Stimulated activated CD4-positive, alpha-beta T cell treated with anti-CD3 and anti-CD28 coated beads, Interleukin-2, amount 100 ng/mL, for 48 hours (primary cell): Measurements from ENCODE around the gene S1PR1.

Source experiments
- DNase-seq, 2 donors: peaks; one replicate each; pipeline ENCODE4 v3.0.0-alpha.2; 2020

Gene S1PR1

DNA sequence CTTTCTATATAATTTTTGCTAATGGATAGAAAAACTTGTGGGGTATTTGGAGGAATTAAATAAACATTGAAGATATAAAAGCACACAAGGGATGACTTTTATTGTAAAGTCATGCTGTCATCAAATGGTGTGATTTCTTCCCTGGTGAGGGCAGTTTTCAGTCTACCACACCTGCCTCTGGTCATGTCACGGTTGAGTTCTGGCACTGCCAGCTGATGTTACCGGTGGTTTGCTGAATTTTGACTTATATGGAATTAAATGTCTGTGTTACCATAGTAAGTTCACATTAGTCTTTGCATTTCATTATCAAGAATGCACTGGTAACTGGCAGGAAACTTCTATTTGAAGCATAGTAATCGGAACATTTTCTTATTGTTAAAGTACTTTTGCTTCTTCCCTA lies 13.4 kb downstream of the S1PR1 start:
- DNase-seq = no peak

DNA sequence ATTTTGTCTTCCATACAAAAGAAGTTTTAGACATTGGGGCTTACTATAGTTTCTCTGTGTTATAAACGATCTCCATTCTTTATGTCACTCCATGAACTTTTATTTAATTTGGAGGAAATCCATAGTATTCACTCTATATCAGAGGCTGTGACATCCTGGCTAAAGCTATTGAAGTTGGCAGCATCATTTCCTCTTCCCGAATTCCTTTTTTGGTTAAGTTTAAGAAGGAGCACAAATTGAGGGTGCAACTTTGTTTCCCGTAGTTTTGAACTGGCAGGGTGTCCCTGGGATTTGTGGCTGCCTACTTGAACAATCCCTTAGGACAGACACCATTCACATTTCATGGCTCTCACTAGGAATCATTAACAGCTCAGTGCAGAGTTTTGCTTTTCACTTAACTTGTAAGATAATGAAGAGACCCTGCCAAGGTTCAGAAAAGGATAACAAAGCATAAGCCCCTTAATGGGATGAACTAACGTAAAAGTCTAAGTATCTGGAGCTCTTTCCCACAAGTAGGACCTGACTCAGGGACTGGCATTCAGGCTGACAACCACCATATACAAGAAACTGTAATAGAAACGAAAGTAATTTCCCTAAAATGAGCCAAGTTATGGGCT lies 13.9 kb downstream of the S1PR1 start:
- DNase-seq = no peak

DNA sequence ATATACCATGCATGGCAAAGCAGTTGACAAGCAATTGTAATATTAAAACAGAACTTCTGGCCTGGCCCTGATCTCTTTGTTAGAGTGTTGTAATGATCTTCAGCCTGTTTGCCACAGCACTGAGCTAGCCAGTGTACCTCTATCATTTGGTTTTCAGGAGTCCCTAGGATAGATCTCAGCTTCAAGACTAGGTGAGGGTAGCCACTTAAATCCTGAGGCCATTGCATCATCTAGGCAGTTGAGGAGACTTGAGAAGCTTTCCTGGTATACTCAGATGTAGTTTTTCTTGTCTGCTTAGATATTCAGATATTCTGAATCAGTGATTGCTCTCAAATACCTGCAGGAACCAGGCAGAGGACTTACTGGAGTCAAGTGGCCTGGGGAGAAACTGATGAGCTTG lies 14.7 kb downstream of the S1PR1 start:
- no peak for DNase-seq

DNA sequence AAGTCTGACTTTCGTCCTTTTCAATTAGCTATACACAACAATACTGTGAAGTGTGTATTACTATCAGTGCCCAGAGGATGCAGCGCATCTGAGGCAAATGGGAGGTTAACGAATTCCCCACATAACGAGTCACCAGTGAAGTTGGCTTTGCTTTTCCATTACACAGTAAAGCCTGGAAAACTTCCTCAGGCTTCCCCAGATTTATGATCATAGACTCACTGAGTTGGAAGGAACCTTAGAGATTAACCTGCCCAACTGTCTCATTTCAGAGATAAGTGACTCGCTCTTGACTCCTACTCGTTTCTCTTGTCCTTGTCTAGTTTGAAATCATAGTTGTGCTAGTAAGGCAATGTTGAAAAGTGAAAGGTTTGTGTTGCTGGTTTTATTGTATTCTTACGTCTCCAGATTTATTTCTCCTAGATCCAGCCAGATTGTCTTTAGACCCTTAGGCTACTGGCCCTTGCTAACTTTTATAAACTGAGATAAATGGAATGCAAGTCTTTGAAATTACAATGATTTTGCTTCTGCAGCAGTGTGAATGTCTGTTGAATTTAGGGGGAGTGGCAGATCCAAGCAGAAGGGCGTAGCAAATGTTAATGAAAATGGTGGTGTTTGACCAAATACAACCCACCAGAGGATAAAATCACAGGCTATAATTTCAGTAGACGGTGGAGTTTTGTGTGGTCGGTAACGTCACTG lies 17.3 kb downstream of the S1PR1 start:
- no peak for DNase-seq

DNA sequence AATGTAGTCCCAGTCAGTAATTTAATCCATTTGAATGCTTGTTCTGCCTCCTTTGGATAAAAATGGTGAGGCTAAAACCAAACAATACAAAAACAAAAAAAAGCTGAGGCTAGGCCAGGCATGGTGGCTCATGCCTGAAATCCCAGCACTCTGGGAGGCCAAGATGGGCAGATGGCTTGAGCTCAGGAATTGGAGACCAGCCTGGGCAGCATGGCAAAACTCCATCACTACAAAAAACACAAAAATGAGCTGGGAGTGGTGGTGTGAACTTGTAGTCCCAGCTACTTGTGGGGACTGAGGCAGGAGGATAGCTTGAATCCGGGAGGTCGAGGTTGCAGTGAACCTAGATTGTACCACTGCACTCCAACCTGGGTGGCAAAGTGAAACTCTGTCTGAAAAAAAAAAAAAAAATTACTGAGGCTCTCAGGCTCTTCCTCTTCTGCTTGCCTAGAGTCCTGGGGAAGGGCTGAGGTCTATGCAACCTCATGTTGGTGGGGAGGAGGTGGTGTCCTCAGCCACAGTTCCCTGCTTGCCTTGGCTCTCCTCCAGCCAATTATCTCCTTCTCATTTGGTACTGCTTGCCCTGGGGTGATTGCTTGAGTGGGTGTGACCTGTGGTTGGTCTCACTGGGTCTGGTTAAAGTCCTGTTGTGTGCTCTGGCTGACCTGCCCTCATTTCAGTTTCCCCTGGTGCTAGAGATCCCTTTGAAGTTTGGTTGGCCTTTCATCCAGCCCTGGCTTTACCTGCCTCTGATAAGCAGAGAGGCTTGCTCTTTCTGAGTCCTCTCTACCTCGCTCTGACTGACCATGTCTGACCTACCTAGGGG lies 20.9 kb downstream of the S1PR1 start:
- DNase-seq = no peak

DNA sequence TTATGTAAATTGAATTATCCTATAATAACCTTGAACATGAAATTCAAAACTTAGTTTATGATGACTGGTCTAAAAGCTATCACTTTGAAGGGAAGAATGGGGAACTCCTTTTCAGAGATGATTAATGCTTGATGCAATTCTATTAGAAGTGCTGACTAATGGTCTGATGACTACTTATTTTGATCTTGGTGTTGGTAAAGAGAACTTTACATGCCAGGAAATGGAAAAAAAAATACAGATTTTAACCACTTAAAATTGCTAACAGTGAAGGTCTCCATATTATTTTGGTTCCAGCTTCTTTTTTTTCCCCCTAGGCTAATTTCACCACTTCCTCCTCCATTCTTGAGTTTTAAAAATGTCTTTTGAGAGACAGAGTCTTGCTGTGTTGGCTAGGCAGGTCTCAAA lies 22.9 kb downstream of the S1PR1 start:
- no peak for DNase-seq

DNA sequence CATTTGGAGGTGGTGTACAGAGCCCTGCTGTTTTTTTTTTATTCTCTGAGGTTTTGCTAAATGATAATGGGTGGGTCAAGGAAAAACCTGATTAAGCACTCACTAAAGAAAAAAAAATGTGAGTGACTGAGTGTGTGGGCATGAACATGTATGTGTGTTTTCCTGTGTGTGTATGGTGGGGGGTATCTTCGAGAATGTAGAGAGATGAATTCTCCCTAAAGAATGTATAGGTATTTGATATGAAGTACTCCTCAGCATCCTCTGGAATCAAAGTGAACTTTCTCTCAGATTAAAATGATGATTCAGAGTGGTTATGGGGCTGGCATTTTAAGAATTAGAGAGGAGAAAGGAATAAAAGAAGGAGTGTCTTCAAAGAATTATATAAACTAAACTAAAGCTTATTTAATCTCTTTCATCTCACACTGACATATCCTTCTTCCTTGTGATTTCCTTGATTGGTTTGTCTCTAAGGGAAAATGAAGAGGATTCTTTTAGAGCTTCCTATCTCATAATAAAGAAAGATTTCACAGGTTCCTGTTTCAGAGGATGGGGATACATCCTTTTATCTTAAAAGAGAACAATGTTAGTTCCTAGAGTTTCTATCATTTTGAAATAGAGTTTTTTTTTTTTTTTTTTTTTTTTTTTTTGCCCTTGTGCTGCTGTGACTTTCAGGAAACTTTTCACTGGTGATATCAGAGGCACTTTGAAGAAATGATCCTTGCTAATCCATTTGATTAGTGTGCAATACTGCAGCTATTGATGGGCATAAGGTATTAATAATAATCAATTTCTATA lies 23.9 kb downstream of the S1PR1 start:
- DNase-seq = no peak

DNA sequence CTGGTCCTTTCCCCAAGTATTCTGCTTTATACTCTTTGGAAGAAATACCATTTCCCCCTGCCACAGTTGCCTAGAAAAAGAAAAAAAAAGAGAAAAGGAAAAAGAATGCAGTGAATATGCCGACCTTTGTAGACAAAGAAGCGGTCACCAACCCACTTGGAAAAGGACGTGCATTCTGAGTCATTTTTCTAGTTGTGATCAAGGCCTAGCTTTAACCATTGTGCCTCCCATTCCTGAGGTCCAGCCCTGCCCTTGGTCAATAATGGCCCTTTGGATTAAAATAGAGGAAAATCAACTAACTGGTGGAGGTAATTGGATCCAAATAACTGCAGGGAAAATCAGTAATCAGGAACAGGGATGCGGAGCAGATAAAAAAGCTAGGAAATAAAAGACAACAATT lies 24.8 kb downstream of the S1PR1 start:
- no peak for DNase-seq

DNA sequence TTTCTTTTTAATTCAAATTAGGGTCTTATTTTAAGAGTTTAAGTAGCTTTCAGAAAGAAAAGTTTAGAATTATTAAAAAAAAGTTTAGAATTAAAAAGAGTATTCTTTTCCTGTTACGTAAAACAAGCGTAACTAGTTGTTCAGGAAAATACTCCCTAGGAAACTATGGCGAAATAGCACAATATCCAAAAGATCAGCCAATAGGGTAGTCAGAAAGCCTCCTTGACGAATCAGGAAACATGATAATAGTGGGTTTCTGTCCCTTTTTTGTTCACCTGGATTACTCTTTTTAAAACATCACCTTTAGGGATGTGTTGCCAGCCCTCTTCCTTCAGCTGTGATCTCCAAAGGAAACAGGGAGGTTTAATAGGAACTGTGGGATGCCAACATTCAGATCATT lies 25.2 kb downstream of the S1PR1 start:
- no peak for DNase-seq

DNA sequence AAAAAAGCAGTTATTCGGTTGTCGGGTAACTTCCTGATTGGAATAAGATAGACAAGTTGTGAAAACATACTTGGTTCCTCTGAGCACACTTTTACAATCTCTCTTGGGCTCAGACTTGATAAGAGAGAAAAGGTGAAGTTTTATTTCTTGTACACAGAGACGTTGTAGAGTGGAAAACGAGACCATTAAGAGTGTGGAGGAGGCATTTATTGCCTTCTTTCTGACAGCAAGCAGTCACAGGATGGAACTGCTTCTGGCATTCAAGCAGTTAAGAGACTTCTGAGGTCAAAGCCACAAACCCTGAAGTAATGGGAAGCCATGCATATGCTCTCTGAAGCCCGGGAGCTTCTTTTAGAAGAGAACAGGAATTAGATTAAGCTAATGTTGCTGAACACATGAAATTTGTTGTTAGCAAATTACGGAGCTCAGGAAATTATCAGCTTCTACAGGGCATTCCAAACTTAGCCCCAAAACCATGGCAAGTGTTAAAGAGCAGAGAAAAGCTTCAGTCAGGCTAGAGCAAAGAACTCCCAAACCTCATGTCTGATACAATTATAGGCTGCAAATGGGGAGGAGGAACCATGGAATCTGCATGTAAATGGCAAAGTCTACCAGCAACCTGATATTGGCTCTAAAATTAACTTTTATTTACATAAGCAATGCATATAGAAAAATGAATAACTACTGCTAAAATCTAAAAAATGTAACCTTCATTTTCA lies 26.0 kb downstream of the S1PR1 start:
- no peak for DNase-seq

DNA sequence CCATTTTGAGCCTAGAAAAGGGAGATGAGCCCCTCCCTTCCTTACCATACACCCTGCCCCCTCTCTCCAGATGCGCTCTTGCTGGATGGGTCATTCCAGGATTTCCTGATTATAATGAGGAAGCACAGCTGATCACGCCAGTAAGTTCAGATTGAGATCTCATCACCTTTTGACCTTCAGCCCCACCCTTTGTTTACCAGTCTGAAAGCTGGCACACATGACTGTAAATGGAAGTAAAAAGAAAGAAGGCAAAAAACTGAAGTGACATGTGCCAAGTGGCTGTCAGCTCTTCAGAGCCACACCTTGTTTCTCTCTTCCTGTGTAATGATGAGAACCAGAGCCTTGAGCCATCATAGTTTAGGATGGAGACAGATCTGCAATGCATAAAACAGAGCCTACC lies 27.9 kb downstream of the S1PR1 start:
- no peak for DNase-seq

DNA sequence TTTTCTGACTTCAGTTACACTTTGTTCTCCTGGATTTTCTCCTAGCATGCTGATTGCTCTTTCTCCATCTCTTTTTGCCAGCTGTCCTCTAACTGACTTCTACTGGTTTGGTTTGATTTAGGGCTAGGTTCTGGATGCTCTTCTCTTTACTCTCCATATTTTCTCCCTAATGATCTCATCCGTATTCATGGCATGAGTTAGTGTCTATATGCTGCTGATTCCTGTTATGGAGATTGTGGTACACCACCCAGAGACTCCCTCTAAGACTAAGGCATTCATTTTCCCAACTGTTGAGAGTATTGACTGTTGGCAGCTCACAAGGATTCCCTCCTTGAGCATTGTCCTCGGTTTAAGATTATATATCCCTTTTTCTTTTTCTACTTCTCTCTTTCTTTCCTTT lies 28.9 kb downstream of the S1PR1 start:
- DNase-seq = no peak

DNA sequence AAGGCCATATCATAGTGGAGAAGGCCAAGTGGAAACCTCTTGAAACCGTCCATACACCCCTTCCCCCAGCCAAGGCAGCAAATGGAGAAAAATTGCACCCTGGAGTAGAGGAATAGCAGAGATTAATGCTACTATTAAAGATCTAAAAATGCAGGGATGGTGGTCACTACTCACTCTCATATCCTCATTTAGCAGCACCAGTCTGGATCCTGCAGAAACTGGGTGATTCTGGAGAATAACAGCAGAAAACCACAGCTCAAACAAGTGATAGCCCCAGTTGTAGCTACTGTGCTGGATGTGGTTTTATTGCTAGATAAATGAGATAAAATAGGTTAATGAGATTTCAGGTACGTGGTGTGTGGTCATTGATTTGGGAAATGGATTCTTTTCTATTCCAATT lies 30.3 kb downstream of the S1PR1 start:
- DNase-seq = no peak

DNA sequence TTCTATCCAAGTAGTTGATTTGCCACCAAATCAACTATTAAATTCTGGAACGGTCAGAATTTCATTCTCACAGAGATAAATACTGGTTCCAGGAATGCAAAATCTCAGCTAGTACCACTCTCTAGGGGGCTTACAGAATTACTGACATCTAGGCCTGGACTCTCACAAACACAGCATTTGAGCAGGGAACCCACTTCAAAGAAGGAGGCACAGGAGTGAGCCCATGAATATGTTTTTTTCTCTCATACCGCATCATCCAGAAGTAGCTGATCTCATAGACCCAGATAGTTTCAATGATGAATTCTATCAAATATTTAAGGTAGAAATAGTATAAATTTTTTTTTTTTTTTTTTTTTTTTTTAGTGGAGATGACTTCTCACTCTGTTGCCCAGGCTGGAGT lies 32.1 kb downstream of the S1PR1 start:
- DNase-seq = no peak

DNA sequence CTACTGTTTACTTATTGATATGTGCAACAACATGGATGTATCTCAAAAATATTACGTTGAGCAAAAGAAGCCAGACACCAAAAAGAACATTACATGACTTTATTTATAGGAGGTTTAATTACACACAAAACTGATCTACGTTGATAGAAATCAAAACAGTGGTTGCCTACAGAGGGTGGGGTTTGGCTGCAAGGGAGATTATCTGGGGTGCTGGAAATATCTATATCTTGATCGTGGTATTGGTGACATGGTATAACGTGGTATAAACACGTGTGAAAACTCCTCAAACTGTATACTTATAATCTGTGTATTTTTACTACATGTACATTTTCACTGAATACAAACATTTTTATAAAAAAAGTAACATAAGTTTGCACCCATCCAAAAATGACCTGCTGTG lies 38.9 kb downstream of the S1PR1 start:
- DNase-seq = no peak

DNA sequence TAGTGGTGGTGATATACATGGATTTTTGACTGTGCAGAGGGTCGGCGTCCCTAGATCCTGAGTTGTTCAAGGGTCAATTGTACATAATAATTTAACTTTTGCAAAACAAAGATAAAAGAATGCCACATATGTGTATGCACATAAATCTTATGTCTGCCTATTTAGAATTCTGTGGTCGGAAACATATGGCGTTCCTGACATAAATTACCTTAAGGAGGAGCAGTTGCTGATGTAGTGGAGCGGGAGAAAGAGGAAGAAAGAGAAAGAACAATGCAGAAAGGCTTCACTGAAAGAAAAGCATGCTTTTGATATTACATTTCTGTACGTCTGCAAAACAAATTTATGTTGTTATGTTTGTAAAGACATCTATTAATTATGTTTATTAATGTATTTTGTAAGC lies 40.0 kb downstream of the S1PR1 start:
- DNase-seq = no peak

DNA sequence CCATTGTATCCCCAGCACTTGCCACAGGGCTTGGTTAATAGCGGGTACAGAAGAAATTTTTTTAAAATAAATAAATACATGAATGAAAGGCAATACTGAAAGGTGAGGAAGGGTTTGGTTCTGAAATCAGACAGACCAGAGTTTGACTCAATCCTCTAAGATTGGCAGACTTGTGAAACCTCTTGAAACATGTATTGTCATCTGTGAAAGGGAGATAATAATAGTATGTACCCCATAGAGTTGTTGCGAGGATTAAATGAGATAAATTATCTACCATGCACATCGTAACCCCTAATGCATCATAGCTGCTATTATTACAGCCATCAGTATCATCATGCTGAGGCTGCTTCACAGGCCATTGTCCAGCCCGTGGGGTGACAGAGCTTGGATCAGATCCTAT lies 41.4 kb downstream of the S1PR1 start:
- no peak for DNase-seq

DNA sequence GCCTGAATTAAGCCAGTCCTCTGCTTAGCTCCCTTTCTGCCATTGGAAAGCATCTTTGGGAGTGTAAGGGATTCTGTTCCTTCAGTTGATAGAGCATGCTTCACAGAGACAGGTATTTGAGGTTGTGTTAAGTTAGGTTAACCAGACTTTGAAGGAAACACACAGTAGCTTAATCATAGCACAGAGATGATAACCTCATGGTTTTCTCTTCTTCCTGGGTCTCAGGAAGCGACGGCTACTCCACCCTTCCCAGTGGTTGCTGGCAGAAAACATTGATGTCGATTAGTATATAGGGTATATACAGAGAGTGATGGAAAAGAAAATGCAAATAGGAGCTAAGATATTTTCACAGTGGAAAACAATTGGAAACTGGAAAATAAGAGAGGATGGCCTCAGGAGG lies 42.0 kb downstream of the S1PR1 start:
- no peak for DNase-seq

DNA sequence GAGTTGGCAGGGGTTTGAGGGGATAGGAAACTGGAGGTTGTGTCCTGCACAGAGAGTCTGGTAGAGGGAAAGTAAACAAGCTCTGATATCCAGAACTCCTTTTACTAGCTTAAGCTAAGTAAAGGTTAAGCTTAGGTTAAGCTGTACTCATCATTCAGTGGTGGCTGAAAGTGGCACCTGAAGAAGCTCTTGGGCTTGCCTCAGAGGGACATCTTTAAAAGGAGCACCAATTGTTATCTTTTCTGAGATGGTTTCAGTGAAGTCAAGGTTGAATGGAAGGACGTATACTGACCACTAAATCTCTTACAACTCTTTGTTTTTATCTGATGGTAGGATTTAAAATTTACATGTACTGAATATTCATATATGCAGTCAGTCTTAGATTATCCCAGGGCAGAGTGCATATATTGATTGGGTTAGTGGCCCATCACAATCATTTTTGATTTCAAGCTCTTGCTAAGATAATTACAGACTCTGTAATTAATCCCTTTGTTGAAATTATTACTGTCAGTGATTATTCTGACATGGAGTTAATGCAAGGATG lies 43.3 kb downstream of the S1PR1 start:
- DNase-seq = no peak

DNA sequence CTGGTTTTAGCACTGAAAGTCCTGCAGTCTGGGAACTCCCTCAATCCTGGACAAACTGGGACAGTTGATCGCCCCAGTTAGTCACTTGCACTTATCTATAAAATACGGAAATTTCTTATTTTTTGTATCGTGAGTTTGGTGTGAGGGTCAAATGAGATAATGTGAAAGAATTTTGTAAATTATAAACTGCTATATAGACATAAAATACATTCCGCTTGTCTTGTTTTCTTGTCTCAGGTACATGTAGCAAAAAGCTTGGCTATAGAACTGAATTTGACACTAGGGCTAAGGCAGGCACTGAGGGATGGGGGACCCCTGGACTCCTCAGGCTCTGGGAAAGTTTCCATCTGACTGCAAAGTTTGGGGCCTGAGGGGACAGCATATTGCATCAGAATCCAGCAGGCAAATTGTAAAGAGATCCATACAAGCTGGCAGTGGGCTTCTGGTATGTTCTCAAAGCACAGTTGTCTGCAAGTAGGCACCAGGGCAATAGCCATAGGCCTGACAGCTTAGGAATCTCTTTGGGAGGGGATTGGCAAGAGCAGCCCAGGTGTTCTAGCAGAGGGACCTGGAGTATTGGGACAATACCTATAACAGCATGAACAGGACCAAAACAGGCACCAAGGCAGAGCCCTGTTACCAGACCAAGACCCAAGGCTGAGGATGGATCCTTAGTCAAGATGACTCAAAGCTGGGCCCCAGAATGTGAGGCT lies 44.3 kb downstream of the S1PR1 start:
- DNase-seq = no peak

DNA sequence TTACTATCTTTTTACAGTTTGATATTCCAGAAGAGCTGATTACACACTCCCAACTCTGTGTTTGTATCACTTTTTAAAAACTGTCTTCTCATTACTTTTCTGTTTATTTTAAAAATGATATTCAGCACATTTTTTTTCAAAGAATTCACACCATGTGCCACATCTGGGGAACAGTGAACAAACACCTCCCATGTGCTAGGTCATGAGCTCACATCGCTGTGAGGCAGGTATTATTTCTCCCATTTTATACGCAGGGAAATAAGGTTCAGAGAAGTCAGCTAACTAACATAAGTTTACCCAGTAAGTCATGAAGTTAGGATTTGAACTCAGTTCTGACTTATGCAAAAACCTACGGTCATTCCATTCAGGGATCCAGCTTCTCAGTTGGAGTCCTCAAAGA lies 44.9 kb downstream of the S1PR1 start:
- no peak for DNase-seq
